NCI-H128 (cell line): ENCODE measurements around the gene THAP7.
"Not testable (repeated sequence)": the region's sequence is repeated elsewhere in the genome, so short reads cannot be mapped to it uniquely, and the experiment has no call there.

Experiments used
- DNase-seq: peaks from one replicate; lab custom pipeline; 2025; ENCODE audit not compliant: unreplicated experiment; lab: John Stamatoyannopoulos, UW

Gene THAP7, protein sequence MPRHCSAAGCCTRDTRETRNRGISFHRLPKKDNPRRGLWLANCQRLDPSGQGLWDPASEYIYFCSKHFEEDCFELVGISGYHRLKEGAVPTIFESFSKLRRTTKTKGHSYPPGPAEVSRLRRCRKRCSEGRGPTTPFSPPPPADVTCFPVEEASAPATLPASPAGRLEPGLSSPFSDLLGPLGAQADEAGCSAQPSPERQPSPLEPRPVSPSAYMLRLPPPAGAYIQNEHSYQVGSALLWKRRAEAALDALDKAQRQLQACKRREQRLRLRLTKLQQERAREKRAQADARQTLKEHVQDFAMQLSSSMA

DNA sequence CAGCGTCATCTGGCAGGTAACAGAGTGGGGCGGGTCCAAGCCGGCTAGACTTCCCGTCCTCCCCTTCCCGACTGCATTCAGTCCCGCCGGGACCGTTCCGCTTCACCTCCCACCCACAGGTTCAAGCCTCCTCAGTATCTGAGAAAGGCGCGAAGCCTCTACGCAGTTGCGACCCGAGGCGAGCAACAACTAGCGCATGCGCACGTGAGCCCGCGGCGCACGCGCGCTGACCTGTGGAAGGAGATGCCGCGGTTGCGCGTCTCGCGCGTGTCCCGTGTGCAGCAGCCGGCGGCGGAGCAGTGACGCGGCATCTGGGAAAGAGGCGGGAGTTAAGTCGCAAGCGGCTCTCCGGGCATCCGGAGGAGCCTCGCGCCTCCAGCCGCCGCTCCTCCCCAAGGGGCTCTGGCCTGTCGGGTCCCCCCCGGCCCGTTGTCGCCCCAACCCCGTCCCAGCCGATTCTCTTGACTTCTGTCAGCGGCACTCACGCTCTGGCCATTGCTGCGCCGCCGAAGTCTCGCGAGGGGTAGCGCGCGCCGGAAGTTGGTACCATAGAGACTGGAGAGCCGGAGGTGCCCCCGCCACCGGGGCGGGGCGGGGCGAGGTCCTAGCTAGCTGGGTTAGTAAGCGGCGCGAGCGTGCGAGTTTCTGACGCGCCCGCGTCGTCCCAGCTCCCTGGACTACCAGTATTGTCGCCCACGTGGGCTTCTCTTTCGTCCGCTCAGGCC is at the start of gene THAP7:
TSS of gene THAP7 (minus strand) at position 518 of the 725 bp plus-strand sequence. CDS start at position 311, 207 bp downstream.
- peak; percentile 81 for DNase-seq

DNA sequence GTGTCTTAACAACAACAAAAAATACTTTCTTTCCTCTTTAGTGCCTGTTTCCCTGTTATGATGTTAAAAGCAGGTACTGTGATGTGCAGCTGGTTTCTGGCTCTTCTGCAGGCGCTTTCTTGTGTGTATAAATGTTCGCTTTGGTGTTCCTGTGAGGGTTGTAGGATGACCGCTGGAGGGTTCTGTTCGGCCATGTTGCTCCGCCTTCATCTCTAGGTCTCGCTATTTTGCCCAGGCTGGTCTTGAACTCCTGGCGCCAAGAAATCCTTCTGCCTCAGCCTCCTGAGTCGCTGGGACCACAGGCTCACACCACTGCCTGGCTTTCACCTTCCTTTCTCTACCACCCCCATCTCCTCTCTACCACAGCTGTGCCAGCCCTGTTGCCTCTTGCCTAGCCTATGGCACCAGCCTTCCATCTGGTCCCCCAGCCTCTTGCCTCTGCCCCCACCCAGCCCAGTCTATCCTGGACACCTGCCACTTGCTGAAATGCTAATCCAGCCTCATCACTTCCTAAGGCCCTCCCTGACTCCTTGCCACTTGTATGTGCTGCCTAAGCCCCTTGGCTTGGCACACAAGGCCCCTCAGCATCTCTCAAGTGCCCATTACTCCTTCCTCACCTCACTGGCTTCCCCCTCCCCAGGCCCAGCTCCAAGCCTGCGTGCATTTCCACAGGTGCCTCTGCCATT is 49.4 kb upstream of the THAP7 start:
- DNase-seq: no peak

DNA sequence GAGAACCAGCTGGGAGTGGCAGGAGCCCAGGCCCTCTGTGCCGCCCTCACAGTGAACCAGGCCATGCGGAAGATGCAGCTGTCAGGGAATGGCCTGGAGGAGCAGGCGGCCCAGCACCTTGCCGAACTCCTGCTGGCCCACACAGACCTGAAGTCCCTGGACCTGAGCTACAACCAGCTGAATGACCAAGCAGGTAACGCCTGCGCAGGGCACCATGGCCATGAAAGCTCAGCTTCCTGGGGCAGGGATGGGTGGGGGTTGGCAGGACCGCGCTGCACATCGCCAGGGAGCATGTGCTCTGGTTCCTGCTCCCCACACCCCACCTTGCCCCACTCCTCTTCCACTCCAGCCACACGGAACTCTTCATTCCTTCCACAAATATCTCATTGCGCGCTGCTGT is 47.0 kb upstream of the THAP7 start:
- not testable (repeated sequence) for DNase-seq

GRCh38 chr22:21048448-21048847 is 46.5 kb upstream of the THAP7 start:
- DNase-seq: not testable (repeated sequence)

- no peak for DNase-seq
Observed at GRCh38 chr22:21047730-21048129, 45.8 kb upstream of the THAP7 start.

DNA sequence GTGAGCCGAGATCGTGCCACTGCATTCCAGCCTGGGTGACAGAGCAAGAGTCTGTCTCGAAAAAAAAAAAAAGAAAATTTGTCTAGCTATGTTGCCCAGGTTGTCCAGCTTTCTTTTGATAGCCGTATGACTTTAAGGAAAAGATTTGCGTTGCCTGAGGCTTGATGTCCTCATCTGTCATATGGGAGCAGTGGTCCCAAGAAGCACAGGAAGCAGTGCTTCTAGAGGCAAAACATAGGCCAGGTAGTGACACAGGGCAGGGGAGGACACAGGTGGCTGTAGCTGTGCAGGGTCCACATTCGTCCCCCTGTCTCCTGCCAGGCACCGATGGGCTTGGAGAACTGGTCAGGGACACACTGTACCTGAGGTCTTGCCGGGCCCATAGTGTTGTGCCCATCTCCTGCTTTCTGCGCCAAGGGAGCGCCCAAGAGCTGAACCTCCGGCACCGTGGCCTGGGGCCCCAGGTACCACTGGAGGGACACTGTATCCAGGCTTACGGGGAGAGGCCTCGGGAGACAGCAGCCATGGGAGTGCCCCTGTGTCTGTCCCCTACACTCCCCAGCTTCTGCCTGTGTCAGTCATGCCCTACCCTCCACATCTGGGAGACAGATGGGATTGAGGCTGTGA is 45.2 kb upstream of the THAP7 start:
- no peak for DNase-seq

DNA sequence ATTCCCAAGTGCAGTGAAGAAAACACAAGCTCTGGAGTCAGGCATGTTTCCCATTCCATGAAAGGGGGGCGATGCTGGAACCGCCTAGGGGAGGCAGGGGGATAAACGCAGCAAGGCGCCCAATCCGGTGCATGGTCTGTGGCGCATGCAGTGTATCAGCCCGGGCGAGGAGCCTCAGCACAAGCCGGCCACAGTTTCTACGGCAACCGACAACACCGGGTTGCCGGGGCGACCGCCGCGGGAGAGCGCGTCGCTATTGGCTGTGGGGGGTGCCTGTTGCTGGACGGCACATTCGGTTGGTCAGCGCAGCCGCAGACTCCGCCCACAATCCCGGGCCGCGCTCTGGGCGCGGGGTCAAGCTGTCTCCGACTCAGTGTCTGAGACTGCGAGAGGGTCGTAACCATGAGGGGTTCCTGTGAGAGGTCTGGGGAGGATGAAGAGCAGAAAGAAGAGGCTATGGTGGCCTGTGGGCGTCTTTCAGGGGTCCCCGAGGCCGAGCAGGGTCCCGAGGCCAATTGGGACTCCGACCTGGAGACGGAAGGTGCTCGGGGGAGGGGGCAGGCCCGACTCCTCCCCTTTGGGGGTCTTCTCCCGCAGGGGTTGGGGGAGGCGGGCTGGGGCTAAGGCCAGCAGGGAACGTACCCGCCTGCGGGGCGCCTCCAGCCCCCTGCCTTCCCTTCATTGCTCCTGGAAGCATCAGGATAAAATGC is 43.8 kb upstream of the THAP7 start, which contains the start of gene LRRC74B:
TSS of gene LRRC74B (plus strand) at position 362 of the 710 bp plus-strand sequence. CDS start at position 403, 41 bp downstream.
- DNase-seq: peak; percentile 42

GRCh38 chr22:21044931-21045584 is 43.1 kb upstream of the THAP7 start:
- no peak for DNase-seq

DNA sequence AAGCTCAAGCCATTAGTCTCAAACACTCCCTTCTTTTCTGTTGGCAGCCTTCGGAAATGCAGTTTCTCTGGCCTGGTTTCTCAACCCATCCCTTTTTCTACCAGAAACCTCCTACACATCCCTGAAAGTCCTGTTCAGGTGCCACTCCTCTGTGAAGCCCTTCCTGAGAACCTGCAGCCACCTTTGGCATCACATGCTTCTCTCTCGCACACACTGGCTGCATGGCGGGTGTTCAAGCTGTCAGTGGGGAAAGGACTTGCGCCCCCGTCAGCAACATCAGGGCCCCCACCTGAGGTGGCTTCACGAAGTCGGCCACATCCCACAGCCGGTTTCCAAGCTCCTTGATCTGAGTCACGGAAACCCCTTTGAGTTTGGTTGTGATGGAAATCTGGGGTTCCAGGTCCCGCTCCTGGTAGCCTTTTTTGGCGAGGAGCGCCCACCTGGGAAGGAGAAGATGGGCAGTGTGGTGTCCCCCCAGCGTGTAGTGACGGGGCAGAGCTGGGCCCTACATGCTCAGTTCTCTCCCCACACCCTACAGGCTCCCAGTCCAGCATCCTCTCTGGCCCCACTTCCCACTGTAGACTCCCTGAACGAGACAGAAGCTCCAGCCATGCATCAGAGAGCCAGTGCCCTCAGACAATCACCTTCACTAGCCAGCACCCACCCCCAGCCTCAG is 42.1 kb upstream of the THAP7 start:
- no peak for DNase-seq

GRCh38 chr22:21042978-21043859 is 41.3 kb upstream of the THAP7 start:
- DNase-seq: no peak

DNA sequence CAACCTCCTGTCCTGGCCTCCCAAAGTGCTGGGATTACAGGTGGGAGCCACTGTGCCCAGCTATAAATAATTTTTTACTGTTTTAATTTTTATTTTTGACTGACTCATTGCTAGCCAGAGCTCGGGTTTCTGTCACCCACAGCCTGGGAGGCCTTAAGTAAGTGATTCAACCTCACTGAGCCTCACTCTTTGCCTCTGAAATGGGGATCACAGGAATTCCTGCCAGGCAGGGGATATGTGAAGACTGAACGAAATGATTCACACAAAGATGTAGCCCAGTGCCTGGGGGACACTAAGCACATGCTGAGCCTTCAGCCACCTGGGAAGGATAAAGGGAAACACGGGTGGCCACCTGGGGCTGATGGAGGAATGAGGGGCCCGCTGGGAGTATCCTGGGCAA is 40.0 kb upstream of the THAP7 start:
- DNase-seq: no peak

- DNase-seq: not testable (repeated sequence)
Observed at GRCh38 chr22:21039158-21039557, 37.2 kb upstream of the THAP7 start.

- no peak for DNase-seq
Observed at GRCh38 chr22:21038405-21038804, 36.5 kb upstream of the THAP7 start.

DNA sequence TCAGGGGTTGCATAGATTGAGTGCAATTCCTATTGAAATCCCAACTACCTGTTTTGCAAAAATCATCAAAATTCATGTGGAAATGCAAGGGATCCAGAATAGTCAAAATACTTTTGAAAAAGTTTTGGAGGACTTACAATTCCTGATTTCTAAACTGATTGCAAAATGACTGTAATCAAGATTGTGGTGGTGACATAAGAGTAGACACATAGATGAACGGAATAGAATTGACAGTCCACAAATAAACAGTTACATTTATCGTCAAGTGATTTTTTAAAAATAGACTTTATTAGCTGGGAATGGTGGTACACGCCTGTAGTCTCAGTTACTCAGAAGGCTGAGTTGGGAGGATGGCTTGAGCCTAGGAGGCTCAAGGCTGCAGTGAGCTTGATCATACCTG is 33.1 kb upstream of the THAP7 start:
- DNase-seq: no peak

- DNase-seq: no peak
Observed at GRCh38 chr22:21033895-21034294, 32.0 kb upstream of the THAP7 start.

DNA sequence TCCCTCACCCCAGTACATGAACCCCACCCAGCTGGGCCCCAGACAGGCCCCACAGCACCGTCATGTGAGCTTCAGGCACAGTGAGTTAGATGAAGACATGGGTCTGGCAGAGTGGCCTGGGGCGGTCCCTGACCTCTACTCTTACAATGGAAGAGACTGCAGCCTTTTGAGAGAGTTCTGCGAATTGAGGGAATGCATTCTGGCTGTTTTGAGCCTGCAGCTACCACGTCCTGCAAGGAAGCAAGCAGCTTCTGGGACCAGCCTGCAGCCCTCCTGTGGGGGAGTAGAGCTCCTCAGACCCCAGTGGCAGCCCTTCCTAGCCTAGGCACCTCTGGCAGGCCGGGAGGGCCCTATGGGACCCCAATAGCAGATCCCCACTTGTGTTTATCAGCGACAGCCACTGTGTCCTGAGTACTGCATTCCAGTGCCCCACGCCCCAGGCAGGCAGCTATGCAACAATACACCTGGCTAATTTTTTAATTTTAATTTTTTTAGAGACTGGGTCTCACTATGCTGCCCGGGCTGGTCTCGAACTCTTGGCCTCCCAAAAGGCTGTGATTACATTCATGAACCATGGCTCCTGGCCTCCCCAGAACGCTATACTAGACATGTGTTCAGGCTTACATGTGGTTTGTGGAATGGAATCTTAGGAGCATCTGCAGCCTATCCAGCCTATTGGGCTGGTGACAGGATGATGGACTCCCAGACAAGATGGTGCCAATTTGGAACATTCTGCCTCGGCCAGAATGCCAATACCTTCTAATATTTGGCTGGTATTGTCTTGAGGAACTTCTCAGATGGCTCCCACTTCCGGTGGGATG is 31.2 kb upstream of the THAP7 start:
- no peak for DNase-seq

DNA sequence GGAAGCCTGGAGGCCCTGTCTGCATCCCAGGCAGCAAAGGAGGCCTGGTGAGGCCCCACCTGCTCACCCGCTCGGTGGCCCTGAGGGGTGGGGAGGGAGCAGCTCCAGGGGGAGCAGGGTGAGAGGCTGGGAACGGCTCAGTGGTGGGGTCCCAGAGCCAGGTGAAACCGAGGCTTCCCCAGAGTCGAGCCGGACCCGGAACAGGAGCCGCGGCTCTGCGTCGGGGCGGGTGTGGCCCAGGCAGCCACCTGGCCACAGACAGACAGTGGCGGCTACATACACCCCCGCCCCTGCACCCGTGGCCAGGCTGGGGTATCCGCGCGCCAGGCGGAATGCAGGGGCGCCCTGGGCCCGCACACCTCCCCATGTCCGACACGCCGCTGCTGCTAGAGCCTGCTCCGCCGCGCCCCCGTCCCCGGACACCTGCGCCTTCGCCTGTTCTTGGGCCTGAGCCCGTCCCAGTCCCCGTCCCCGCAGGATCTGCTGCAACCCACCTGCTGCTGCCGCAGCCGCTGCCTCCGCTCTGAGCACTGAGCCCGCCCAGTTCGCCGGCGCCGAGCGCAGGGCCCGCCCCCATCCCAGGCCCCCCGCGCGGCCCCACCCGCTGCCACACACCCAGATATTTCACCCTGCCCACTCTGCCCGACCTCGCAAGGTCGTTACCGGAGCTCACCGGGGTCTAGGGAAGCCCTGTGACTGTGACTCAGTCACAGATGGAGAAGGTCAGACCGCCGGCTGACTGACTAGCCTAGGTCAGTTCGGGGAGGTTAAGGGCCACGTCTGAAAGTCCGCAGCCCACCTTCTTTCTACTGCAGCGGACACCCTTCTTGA is 30.3 kb upstream of the THAP7 start, which contains the start of gene SLC7A4:
TSS of gene SLC7A4 (minus strand) at position 525 of the 831 bp plus-strand sequence. CDS start 749 bp downstream, outside the sequence.
- DNase-seq: no peak
